Suppressor macrophage treated with lipopolysaccharide for 1 hour (primary cell): ENCODE results near the gene SUPT3H.
A peak's percentile ranks its signal among the peaks of the same experiment; 100 is the strongest.
"Not testable (repeated sequence)": the region's sequence is repeated elsewhere in the genome, so short reads cannot be mapped to it uniquely, and the experiment has no call there.

Experiments
- DNase-seq, 3 donors: peaks; one replicate each; pipeline ENCODE4 v3.0.0-alpha.2; 2020 to 2022

The SUPT3H gene

DNA sequence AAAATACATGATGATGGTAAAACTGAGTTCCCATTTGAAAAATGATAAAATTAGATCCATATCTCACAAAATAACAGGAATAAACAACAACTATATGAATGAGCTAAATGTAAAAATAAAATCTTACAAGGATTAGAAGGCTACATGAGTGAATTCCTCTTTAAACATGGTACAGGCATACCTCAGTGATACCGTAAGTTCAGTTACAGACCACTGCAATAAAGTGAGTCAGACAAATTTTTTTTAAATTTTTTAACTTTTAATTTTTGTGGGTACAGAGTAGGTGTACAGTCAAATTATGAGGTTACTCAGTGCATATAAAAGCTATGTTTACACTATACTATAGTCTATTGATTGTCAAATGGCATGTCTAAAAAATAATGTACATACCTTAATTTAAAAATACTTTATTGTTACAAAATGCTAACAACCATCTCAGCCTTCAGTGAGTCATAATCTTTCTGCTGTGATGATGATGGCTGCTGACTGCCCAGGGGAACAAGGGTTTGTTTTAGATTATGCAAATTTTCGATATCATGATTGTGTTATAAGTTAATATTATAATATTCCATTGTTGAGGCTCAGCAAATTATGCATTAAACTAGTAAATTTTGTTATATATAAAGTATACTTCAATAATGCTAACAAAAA lies 272.4 kb downstream of the SUPT3H start:
- peak in 1 of 3 donors; percentile 10 for DNase-seq

DNA sequence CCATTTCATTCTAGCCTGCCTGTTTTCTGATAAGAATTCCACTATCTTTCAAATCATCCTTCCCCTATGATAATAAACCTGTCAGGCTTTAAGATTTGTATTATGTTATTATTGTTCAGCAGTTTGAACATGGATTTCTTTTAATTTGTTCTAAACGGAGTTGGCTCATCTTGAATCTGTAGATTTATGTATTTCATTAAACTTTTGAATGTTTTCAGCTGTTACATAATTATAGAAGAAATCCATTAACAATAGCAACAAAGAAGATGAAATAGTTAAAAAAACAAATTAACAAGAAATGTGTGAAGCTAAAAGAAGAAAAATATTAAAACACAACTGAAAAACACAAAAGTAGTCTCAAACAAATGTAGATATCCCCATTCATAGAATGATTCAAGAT lies 273.3 kb downstream of the SUPT3H start:
- no peak for DNase-seq

DNA sequence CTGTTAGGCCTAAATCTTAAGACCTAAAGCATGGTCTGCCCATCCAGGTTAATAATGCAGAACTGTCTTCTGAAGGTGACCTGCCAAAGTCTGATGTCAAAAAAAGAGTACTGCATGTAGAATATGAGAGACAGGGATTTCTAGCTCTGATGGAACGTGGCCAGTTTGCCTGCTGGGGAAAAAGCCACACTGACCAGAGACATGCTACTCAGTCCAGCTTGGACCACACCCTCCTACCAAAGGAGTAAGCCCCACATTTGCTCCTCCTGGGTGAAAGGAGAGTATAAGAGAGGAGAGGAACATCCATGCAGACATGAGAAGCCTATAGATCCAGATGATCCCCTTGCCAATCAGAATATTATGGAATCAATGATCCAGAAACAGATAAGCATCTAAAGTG lies 279.5 kb downstream of the SUPT3H start:
- DNase-seq: no peak

DNA sequence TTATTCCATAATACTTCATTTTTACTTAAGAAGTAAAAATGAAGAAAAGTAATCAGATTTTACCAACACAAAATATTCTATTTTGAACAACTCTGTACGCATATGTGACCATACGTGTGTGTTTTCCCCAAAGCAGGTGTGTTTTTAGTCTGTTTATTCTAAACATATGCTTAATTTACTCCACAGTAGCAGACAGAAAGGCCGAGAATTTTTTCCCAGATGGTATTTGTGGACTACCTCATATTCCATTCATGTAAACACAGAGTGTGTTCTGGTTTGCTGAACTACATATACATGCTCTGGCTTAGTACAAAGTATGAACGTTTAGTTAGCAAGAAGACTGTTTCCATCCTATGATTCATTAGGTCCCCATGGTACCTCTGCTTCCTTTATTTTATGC lies 282.9 kb downstream of the SUPT3H start:
- DNase-seq: no peak

DNA sequence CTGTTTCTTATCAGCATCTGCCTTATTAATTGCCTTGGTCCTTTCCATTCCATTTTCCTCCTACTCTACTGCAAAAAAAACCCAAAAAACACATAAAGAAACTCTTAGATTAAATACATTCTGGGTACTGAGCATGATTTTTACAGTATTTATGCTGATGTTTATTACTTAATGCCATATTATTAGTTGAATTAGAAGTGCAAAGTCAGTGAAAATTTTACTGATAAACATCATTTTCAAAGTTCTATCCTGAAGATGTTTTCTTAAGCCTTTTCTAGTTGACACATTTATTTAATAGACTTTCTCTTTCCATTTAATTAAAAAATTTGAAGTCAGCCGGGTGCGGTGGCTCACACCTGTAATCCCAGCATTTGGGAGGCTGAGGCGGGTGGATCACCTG lies 285.6 kb downstream of the SUPT3H start:
- DNase-seq: no peak

DNA sequence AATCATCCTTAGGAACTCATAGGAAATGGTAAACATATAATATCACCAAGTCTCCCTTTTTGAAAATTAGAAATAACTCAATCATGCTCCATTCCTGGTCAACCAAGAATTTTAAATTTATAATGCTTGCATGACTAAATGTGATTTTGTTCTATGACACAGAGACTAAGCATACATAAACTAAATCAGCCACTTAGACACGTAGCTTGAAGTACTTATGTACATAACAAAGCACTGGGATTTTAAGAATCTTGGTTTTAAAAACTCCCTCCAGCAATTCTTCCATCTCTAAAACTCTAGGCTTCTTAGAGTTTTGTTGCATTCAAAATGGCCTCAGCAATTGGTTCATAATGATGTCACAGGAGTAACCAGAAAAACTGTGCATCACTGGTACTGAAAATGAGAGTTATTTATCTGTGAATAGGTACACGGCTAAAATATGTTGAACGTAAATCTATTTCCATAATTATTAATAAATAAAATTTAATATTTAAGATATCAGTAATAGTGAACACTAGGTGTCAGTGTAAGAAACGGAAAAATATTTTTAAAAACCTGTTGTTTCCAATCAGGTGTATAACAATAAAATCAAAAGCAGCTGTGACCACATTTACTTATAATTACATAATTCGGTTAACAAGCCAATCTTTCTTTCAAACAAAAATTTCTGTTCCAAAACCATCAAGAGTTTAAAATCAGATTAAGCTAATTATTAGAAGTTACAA lies 291.2 kb downstream of the SUPT3H start:
- no peak for DNase-seq

DNA sequence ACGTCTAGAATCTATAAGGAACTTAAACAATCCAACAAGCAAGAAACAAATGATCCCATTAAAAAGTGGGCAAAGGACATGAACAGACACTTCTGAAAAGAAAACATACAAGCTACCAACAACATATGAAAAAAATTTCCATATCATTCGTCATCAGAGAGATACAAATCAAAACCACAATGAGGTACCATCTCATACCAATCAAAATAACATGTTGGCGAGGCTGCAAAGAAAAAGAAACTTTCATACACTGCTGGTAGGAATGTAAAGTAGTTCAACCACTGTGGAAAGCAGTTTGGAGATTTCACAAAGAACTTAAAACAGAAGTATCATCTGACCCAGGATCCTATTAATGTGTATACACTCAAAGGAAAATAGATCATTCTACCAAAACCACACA lies 293.5 kb downstream of the SUPT3H start:
- no peak for DNase-seq

DNA sequence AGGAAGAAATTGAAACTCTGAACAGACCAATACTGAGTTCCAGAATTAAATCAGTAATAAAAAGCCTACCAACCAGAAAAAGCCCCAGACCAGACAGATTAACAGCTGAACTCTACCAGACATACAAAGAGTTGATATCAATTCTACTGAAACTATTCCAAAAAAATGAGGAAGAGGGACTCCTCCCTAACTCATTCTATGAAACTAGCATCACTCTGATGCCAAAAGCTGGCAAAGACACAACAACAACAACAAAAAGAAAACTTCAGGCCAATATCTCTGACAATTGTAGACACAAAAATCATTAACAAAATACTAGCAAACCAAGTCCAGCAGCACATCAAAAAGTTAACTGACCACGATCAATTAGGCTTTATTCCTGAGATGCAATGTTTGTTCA lies 295.6 kb downstream of the SUPT3H start:
- no peak for DNase-seq

DNA sequence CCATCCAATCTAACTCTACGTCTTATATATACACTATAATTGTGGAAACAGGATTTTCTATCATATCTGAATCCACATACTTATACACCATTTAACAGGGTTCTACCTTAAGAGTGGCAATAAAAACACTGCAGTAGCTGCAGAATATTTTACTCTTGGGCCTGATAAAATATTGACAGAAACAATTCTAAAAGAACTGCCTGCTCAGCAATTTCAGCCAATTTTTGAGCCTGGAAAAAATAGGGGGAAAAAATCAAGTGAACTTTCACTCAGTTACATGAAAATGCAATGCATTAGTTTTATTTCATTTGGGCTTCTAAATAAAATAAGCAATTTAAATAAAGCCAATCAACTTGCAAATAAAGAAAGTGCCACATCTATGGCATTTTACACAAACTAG lies 296.1 kb downstream of the SUPT3H start:
- no peak for DNase-seq

DNA sequence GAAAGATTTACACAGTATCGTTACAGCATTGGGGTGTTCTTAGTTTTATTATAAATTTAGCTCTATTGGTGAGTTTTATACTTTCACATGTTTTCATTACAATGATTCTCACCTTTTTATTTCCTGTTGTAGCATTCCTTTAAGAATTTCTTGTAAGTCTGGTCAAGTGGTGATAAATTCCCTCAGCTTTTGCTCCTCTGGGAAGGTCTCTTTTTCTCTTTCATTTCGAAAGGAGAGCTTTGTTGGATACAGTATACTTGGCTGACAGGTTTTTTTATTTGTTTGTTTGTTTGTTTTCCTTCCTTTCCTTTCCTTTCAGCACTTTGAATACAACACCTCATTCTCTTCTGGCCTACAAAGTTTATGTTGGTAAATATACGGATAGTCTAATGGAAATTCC lies 299.3 kb downstream of the SUPT3H start:
- DNase-seq: no peak

DNA sequence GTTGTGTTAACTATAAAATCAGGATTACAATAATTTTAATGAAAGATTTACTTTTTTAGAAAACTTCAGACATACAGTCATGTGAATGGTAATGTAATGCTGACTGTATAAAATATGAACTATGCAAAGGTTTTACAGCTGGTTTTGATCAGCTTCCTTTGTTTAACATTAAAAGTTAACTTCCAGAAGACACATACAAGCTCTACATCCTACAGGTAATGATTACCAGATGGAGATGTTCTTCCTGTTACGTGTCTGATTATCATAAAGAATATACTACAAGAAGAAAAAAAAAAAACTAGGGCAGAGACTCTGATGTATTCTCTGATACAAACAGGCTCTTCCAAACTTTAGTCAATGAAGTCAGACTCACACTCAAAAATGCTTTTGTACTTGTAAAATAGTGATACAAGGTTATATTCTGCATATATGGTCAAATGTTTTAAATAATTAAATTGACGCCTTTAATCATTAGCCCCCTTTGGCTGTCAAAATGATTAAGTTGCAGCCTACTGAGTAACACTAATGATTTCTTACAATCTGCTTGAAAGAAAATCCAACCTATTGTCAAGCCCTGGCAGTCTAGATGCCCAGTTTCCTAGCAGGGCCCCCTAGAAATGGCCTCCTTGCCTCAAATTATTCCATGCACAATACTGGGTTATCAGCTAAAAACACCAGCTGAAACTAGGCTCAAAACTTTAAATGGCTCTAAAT lies 301.4 kb downstream of the SUPT3H start:
- peak in 1 of 3 donors; percentile 8 for DNase-seq

DNA sequence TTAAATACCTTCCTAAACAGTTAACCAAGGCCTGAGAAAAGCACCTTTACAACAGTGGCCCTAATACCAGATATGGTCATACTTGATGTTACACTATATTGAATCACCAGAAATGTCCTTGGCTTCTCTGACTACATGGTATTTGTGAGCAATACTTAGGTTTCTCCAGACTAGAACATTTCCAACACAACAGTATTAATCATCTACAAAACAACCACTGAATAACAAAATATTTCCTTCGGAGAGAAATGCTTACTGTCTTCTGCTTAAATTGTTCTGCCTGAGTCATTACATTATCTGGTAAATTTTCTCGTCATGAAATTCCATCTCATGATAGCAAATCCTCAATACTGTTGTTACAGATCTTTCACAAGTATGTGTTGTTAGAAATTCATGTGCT lies 302.5 kb downstream of the SUPT3H start:
- peak; percentile 30 to 72 (median 53) for DNase-seq

DNA sequence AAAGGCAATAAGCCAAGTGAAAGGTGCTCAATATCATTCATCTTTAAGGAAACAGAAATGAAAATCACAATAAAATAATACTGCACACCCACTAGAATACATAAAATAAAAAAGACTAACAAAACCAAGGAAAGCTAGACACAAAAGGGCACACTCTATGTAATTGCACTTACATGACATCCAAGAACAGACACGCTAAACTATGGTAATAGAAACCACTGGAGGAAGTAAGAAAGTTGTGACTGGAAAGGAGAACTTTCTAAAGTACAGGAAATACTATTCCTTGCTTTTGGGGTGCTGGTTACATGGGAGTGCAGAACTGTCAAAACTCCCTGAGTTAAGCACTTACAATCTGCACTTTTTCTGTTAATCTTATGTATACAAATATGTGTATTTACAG lies 303.3 kb downstream of the SUPT3H start:
- DNase-seq: peak; percentile 15 to 50 (median 41)

DNA sequence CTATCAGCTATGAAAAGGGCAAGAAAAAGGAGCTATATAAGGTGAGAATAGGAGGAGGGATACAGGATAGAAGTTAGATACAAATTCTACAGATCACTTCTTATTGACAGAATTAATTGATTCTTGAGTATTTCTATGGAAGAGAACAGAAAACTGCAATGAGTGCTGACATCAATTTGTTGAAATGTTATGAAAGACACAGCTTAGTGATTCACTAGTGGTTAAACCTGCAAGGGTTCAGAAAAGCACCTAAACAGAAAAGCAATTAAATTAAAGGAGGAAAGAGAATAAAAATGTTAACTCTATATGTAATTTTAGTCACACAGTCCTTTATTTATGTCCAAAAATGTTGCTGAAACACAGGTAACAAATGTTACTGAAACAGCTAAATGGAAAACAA lies 304.0 kb downstream of the SUPT3H start:
- peak in 1 of 3 donors; percentile 13 for DNase-seq

DNA sequence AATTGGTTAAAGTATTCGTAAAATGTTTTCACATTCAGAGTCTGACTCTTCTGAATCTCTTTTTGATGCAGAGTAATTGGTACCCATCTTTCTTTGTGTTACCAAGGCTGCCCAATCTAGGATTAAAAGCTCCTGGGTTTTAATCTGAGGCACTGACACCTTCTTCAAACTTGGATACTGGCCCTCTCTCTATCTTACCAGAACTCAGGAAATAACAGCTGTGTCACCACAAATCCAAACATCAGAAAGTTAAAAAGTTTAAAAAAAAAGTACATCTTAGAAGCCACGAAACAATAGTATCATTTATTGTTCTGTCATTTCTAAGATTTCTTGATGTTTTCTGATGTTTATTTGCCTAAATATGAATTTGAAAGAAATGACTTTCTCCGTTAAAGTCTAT lies 305.1 kb downstream of the SUPT3H start:
- no peak for DNase-seq

DNA sequence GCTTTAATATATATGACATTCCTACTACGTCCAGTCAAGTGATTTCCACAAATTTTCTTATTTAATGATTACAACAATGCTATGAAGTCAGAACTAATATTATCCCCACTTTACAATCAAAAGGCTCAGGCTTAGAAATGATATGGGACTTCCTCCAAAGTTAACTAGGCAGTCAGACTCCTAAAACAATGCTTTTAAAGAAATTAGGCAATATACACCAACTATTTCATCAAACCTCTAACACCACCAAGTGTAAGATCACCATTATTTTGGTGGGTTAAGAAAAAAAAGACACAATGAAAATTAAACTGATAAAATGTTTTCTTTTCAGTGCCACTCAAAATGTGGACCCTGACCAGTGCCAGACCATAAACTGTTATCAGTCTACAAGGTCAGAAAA lies 305.7 kb downstream of the SUPT3H start:
- DNase-seq: peak in 2 of 3 donors; percentile 28 to 34

DNA sequence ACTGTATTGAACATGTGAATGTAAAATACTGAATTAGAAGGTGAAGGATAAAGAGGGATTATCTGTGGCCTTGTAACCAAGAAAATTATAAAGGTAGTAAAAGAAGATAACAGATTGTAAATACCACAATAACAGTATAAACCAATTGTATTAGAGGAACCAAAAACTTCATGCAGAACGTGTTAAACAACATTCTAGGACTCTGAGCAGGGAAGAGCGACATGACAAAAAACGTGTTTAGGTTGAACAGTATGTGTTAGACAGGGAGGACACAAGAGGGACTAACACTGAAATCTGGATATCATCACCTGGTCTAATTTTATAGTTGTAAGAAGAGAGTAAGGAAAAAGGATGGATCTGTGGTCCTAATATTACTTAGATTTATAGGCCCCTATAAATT lies 308.6 kb downstream of the SUPT3H start:
- DNase-seq: no peak

DNA sequence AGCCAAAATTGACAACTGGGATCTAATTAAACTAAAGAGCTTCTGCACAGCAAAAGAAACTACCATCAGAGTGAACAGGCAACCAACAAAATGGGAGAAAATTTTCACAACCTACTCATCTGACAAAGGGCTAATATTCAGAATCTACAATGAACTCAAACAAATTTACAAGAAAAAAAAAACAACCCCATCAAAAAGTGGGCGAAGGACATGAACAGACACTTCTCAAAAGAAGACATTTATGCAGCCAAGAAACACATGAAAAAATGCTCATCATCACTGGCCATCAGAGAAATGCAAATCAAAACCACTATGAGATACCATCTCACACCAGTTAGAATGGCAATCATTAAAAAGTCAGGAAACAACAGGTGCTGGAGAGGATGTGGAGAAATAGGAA lies 310.3 kb downstream of the SUPT3H start:
- not testable (repeated sequence) for DNase-seq

DNA sequence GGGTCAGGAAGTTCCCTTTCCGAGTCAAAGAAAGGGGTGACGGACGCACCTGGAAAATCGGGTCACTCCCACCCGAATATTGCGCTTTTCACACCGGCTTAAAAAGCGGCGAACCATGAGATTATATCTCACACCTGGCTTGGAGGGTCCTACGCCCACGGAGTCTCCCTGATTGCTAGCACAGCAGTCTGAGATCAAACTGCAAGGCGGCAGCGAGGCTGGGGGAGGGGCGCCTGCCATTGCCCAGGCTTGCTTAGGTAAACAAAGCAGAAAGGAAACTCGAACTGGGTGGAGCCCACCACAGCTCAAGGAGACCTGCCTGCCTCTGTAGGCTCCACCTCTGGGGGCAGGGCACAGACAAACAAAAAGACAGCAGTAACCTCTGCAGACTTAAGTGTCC lies 315.1 kb downstream of the SUPT3H start:
- DNase-seq: not testable (repeated sequence)

DNA sequence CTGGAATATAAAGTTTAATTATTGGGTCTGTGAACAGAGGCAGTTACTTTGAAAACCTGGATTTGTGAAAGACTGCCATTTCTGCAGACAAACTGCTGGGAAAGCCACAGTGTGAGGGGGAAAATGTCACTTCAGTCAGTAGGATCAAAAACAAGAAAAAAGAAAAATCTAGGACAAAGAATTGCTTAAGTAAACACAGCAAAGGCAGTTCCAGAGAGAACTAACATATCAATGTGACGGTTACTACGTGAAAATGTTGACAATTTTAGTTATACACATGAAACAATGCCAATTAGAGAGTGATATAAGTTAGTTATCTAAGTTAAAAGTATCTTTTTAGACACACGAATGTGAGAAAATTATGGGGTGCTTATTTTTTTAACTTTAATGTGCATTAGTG lies 320.0 kb downstream of the SUPT3H start:
- peak in 1 of 3 donors; percentile 15 for DNase-seq

DNA sequence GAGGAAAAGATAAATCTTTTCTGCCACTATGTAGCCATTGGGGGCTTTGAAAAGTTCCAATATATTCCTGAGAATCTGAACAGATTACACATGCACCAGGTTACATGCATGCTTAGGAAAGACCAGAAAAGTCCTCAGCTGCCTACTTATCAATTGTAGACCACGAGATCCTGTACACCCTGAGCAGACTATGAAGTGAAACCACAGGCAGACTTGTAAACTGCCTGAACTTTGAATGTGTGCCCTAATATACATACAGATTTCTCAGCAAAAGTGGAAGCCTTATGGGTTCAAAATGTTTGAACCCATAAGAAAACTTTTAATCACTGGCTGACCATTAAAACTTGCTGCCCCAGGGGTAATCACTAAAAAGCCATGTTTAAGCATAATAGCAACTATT lies 323.1 kb downstream of the SUPT3H start:
- peak in 1 of 3 donors; percentile 16 for DNase-seq

DNA sequence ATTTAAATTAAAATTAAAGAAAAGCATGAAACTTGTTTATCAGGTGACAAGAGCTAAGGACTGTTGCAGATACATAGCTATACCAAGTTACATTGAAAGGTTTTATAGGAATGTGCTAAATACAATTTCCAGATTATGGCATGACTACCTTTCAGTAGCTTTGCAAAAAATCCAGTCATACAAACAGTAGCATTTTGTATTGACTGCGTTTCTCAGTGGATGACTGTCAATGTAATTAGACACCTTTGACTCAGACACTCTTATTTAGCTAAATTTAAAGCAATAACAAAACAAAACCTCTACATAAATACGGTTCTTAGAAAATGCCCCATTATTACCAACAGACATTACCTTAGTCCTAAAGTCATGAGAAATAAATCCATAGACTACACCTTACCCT lies 325.4 kb downstream of the SUPT3H start:
- DNase-seq: peak in 1 of 3 donors; percentile 3

DNA sequence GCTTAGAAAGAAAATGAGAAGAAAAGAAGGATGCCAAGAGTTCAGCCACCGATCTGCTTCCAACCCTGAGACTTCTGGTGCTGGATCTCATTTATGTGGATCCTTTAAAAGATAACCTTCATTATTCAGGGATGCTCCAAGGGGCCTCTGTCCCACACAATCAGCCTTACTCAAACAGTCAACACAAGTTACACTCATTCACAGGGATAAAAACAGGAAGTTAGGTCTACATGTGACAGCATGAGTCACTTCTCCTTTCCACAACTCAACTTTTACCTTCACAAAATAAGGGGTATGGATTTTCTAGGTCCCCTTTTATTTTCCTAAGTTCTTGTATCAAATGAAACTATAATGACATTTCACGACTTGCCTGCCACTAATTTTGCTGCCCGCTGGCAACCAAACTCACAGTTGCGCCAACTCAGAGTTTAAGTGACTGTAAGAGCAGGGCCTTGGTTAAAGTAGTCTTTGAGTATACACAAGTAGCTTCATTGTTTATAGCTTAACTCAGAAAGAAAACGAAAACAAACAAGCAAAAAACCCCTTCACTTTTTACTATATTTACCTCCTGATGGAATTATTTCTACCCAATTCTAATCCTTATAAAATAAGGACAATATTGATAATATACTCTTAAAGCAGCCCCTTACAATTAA lies 328.4 kb downstream of the SUPT3H start:
- peak; percentile 66 to 86 (median 83) for DNase-seq
